Fibroblast of the aortic adventitia (primary cell): ENCODE measurements around the gene EFNA4. TPM values are rescaled to one million over a fixed set of nuclear protein-coding genes. Genes with fewer than 3 reads are reported as not detected.

ENCODE experiments used
- DNase-seq: peaks from one replicate; pipeline ENCODE4 v3.0.0-alpha.2; 2010; ENCODE audit warnings: low read depth
- H3K4me3 ChIP-seq: 2 replicates; pipeline ENCODE4 v1.5.1; 2011; ENCODE audit warnings: low read depth, mild to moderate bottlenecking, control low read depth, low read length, moderate library complexity
- CTCF ChIP-seq: IDR thresholded peaks from 2 replicates; pipeline ENCODE4 v1.5.1; 2011; ENCODE audit warnings: mild to moderate bottlenecking, low read length, control low read depth, inconsistent platforms; ENCODE audit not compliant: insufficient read depth
- total RNA-seq: library from RNA; depleted of rRNA; stranded (reverse); fragments of >200 nt; gene quantifications from 2 replicates; pipeline ENCODE4 v1.2.3, GENCODE V29; 2012; ENCODE audit warnings: low replicate concordance

EFNA4 gene
- total RNA-seq, 1 donor = 2.4 TPM

GRCh38 chr1:155040358-155041093, 23.0 kb upstream of the EFNA4 start:
- TF ChIP-seq CTCF = no peak
- no peak overlapping the region for H3K4me3 ChIP-seq
- no peak for DNase-seq

- no peak for DNase-seq
Measured at GRCh38 chr1:155042789-155043188, 20.8 kb upstream of the EFNA4 start.

GRCh38 chr1:155043301-155043702, 20.2 kb upstream of the EFNA4 start:
- no peak for TF ChIP-seq CTCF
- H3K4me3 ChIP-seq = no peak overlapping the region

More at GRCh38 chr1:155042789-155043188, 20.8 kb upstream of the EFNA4 start:
- H3K4me3 ChIP-seq = no peak overlapping the region
- no peak for TF ChIP-seq CTCF

GRCh38 chr1:155043793-155044192, 19.7 kb upstream of the EFNA4 start:
- no peak for DNase-seq
- no peak overlapping the region for H3K4me3 ChIP-seq
- TF ChIP-seq CTCF = no peak

More at GRCh38 chr1:155043301-155043702, 20.2 kb upstream of the EFNA4 start:
- DNase-seq = no peak

GRCh38 chr1:155044365-155044764, 19.2 kb upstream of the EFNA4 start:
- TF ChIP-seq CTCF = no peak
- H3K4me3 ChIP-seq = no peak overlapping the region
- DNase-seq = no peak

GRCh38 chr1:155044812-155045657, 18.5 kb upstream of the EFNA4 start:
- peak; percentile 84 for DNase-seq
- peak; percentile 84 for TF ChIP-seq CTCF

More at GRCh38 chr1:155044812-155045657, 18.5 kb upstream of the EFNA4 start:
- no peak overlapping the region for H3K4me3 ChIP-seq
